HG03196 (cell line): ENCODE results near the gene SIK3.
"Not testable (repeated sequence)": the region's sequence is repeated elsewhere in the genome, so short reads cannot be mapped to it uniquely, and the experiment has no call there.

Experiments used
- ATAC-seq: cut with Tn5 transposase; IDR thresholded peaks from one replicate; pipeline ENCODE4 v1.9.1; 2021; ENCODE audit not compliant: unreplicated experiment

The SIK3 gene

DNA sequence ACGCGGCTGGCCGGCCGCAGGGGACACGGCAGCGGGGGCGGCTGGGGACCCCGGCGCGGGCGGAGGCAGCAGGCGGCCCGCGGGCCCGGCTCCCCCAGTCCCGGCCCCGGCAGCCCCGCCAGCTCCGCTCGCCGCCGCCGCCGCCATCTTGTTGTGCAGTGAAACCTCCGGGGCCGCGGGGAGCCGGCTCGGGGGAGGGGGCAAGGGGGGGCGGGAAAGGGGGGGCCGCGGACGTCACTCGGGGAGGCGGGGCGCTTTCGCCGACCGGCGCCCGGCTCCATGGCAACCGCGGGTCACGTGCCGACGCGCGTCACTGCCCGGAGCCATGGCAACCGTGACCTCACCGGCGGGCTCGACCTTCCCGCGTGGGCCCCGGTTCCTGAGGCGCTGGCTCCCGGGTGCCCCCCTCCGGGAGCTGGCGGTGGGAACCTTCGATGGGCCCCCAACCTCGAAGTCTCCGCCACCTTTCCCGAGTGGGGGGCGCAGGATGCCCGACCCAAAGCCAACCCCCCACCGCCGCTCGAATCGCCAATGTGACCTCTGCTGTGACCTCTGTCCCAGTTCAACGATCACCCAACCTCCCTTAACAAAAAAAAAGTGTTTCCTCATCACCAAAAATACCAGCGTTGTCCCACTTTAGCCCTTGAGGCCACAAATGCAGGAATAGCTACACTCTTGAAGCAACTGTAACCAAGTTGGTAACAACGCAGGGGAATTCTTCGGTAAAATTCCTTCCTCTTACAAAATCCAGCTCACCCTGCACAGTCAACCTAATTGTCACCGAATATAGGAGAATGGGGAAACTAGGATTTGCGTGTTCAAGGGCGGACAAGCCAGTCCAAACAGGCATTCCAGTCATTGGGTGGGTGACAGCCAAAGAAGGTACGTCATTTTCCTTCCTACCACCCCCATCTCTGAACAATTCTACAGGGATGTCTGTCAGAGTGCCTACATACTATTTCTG lies at the start of gene SIK3:
TSS of gene SIK3 (minus strand) at position 160 of the 964 bp plus-strand sequence. CDS start at position 147, 13 bp downstream.
- ATAC-seq = peak; percentile 75

DNA sequence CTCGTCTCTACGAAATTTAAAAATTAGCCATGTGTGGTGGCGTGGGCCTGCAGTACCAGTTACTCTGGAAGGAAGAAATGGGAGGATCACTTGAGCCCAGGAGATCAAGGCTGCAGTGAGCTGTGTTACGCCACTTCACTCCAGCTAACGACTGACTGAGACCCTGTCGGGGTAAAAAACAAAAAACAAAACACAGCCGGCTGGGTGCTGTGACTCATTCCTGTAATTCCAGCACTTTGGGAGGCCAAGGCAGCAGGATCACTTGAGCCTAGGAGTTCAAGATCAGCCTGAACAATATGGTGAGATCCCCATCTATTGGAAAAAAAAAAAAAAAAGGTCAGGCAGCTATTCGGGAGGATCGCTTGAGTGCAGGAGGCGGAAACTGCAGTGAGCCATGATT lies 48.3 kb upstream of the SIK3 start:
- no peak for ATAC-seq

DNA sequence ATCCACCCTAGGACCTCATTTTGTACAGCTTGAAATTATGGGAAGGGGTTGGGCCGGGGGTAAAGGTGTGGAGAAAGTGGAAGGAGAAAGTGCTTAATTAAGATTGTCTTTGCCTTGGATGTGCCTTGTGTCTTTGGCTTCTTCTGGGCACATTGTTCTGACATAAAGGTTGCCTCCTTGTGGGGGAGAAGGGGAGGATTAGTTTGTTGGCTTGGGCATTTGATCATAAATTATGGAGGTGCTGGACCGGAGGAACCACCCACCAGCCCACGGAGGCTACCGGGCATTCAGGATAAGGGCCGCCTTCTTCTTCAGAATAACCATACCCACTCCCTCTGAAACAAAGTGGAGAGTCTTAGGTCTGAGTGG lies 47.1 kb upstream of the SIK3 start:
- no peak for ATAC-seq

DNA sequence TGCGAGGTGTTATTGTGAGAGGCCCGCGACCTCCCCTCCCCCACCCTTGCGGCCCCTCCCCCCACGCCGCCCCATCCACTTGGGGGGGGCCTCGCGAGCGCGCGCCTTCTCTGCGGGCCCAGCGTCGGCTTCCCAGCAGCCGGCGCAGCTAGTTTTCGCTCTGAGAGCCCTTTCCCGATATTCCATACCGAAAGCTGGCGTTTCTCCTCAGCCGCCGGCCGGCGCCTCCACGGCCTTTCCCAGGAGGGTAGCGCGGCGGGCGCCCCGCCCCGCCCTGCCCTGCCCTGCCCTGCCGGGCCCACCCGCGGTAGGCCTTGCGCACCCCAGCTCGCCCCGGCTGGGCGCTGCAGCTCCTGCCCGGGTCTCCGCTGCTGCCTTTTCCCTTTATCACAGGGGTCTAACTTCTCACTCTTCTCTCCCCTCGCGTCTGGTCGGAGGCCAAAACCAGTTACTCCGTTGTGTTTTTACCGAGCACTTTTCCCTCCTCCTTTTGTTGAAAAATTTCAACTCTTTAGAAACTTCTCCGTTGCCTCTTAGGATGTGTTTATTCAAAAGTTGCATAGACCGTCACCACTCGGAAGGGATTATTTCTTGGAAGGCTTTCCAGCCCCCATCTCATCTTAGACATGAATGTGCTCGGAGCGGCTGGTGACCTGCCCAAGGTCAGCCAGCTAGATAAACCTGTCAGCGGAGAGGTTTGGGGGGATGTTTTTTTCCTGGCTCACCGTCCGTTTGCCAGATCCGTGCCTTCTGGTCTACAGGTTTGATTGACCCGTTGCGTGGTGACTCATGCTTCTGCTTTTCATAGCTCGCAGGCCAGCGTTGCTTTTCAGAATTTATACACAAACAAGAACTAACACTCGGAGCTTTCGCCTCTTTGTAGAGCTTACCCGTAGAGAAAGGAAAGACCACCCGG lies 46.5 kb upstream of the SIK3 start:
- peak; percentile 40 for ATAC-seq

DNA sequence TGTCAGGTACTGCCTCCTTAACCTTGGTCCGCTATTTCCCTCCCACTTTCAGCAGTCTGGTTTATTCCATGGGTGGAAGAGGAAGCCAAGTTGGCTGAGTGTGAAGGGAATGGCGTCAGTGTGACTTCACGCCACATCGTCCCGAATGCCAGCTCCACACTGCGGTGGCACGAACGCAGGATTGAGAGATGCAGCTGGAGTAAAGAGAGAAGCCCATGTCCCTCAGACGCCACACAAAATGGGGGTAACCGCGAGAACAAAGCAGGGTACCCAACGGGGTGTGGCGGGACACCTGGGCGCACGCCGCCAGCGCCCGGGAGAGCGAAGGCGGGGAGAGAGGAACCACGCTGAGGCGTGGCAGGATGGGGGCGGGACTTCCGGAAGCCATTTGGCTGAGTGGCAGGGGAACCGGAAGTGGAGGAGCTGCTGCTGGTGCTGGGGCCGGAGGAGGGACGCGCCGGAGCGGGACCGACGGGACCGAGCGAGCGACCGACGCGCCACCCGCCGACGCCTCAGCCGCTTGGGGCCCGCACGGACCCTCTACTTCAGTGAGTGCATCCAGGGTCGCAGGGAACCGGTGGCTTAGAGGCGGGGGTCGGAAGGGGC lies 45.7 kb upstream of the SIK3 start, which contains the start of gene PAFAH1B2:
TSS of gene PAFAH1B2 (plus strand) at position 417 of the 606 bp plus-strand sequence. CDS start 8,161 bp downstream, outside the sequence.
- peak; percentile 96 for ATAC-seq

DNA sequence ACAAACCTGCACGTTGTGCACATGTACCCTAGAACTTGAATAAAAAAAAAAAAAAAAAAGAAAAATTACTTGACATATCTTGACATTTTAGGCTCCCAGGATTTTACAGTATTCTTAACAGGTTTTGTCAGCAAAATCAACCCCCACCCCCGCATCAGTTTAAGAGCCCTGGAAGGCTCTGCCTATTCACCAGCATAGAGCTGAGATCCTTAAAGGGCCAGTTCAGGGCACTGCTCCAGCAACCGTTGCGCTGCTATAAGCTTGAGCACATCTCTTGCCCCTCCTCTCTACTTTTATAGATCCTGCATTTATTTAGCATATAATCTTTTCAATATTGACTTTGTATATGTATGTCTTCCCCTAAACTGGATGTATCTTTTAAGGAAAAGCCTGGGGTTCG lies 45.2 kb upstream of the SIK3 start:
- no peak for ATAC-seq

DNA sequence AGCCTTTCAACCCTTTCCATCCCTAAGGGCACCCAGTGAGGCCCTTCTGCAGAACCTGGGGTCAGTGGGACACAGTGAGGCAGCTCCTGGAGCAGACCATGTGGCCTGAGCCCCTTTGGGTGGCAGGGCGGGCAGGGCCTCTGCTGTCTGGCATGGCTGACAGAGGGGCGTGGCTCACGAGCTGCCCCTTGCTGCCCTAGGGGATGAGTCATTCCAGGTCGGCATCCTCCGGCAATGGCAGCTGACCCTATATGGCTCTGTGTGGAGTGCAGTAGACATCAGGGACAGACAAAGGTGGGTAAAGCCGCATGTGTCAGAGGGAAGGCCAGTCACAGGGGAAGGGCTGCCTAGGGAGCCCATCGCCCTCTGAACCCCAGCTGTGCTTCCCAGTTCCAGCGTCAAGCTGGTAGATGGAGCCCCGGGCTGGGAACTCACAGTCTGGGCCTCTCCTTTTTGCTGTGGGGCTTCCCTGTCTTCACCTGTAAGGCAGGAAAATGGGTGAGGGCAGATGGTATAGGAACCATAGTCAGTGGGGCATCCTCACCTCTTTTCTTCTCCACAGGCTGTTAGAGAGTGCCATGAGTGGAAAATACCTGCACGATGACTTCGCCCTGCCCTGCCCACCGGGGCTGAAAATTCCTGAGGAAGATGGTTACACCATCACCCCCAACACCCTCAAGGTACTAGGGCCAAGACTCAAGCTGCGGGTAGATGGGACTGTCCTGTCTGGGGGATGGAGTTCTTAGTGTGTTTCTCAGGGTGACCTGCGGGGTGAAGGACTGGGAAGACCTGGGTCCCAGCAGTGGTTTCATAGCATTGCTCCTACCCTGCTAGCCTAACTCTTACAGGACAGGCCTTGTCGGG lies 39.2 kb upstream of the SIK3 start:
- not testable (repeated sequence) for ATAC-seq

DNA sequence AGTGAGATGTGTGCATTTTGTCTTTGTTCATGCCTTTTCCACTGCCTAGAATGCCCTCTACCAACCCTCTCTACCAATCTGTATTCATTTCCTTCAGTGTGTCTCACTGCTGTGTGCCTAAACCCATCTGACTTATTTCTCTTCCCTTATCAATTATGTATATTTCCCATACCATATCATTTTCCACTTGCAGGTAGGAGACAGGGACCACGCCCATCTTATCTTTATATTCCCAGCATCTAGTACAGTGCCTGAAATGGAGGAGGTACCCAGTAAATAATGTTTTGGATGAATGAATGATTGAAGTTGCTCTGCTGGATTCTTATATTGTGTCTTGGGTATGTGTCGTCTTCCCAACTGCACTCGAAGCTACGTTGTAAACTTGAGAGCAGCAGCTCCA lies 36.8 kb upstream of the SIK3 start:
- ATAC-seq = not testable (repeated sequence)

DNA sequence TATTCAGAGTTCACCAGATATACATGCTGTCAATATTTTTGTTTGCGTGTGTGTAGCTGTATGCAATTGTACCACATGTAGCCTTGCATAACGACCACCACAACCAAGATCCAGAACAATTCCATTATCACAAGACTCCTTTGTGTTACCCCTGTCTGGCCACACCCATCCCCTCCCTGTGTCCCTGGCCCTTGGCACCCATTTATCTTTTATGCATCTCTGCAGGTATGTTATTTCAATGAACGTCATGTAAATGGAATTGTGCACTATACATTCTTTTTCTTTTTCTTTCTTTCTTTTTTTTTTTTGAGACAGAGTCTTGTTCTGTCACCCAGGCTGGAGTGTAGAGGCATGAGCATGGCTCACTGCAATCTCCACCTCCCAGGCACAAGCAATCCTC lies 36.2 kb upstream of the SIK3 start:
- no peak for ATAC-seq

DNA sequence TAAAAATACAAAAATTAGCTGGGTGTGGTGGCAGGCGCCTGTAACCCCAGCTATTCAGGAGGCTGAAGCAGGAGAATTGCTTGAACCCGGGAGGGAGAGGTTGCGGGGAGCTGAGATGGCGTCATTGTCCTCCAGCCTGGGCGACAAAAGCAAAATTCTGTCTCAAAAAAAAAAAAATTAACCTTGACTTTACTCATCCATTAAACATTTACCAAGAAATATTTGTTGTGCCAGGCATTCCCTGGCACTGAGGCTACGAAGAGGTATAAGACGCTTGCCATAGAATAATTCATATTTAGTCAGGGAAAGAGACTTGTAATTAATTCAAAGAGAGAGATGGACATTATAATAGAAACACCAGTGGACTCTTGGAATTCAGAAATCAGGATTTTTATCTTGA lies 32.7 kb upstream of the SIK3 start:
- ATAC-seq = no peak

DNA sequence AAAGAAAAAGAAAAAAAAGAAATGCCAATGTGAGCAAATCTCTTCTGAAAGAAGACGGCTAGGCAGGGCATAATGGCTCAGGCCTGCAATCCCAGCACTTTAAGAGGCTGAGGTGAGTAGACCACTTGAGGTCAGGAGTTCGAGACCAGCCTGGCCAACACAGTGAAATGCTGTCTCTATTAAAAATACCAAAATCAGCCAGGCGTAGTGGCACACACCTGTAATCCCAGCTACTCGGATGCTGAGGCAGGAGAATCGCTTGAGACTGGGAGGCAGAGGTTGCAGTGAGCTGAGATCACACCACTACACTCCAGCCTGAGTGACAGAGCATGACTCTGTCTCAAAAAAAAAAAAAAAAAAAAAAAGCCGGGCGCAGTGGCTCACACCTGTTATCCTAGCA lies 32.2 kb upstream of the SIK3 start:
- ATAC-seq = not testable (repeated sequence)

DNA sequence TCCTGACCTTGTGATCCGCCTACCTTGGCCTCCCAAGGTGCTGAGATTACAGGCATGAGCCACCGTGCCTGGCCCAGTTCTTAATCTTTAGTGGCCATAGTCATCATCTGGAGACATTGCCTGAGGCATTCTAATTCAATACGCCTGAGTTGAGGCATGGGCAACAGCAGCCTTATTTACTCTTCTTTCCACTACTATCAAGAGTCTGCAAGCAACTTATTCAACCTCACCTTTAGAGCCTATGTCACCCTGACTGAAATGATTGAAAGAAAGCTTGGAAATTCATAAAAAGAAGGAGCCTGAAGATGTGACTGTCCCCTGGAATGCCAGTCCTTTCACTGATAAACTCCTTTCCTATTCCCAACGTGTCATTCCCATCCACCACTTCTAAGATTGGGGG lies 30.1 kb upstream of the SIK3 start:
- no peak for ATAC-seq

DNA sequence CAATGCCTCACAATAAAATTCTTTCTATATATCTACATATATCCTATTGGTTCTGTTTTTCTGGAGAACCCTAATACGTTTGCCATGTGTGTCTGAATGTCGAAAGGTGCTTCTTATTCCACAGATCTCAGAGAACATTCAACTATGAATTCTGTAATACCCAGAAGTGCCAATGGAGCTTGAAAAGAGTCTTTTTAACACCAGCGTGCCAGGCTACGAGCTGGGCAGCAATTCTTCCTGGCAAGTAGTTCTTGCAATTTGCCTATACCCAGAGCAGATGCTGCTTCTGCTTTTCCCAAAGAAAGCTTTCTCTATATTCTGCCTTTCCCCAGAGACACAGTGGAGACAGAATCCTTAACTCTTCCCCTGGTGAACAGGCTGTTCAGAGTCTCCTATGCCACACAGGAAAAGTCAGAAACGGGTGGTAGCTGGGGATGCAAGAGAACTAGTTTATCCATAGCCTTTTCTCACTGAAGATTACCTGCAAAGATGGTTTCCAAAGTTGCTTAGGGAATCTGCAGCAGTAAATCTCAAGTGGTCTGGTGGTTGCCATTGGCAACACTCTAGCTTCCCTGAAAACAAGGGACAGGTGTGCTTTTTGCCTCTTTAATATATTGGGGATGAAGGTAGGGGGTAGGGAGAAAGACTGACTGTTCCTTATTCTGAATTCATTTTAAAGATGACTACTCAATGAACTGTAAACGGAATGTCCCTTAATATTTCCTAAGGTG lies 29.1 kb upstream of the SIK3 start:
- ATAC-seq = no peak

DNA sequence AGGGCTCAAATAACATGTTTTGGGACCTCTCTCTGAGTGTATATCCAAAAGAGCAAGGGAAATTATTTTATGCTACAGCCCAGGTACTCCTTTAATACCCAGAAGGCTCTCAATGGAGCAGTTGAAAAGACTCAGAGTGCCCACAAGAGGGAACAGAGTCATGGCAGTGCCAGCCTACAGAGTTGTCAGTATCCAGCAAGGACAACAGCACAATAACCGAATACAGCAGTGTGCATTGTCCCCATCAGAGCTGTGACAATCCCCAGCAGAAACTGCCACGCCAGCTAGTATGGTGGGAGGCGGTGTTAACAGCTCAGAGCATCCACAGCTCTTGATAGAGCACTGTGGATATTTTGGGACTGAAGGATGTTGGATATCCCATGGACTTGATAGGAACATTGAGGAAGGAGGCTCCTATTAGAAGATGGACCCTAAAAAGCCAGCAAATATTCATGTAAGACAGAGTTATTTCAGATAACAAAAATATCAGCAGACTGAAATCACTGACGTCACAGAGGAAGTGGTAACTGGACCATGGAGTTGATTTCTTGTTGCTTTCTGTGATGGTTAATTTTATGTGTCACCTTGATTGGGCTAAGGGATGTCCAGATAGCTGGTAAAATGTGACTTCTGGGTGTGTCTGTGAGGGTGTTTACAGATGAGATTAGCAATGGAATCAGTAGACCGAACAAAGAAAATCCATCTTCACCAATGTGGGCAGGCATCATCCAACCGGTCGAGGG lies 28.2 kb upstream of the SIK3 start:
- no peak for ATAC-seq

DNA sequence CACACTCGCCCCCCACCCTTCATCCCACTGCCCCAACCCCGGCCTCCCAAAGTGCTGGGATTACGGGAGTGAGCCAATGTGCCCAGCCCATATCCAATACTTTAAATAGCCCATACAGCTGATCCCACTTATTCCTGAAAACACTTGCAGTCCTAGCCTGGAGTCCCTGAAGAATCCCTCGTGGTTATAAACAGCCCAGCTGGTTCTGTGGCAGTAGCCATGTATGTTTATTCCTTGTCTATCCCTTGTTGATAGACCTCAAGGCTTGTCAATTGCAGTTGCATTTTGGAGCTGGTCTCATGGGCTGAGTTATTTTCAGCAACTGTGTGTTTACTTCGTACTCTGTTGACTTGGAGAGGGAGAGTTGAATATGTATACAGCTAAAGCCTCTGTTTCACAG lies 24.3 kb upstream of the SIK3 start:
- no peak for ATAC-seq

DNA sequence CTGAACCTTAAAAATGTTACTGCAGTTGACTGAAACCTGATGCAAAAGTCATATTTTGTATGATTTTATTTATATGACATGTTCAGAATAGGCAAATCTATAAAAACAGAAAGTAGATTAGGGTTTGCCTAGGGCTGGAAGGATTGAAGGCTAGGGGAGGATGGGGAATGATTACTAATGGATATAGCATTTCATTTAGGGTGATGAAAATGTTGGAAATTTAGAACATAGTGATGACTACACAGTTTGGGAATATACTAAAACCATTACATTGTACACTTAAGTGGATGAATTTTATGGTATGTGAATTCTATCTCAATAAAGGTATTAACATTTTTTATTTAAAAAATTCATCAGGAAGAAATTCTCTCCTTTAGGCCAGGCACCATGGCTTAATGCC lies 22.9 kb upstream of the SIK3 start:
- no peak for ATAC-seq

DNA sequence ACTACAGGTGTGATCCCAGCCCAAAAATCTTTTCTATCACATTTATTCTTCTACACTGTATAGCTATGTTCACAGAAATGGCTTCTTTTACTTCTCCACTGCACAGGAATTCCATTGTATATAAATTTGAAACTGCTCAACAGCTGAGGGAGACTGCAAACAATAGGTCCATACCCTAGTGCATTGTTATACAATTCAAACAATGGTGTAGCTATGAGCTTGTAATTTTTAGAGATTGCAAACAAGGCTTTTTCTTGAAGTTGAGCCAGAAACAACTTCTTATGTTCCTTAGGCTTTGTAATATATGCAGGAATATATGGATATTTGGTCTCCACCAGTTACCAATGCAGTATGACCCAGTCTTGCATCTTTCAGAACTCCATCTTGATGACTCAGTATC lies 19.5 kb upstream of the SIK3 start:
- ATAC-seq = no peak

DNA sequence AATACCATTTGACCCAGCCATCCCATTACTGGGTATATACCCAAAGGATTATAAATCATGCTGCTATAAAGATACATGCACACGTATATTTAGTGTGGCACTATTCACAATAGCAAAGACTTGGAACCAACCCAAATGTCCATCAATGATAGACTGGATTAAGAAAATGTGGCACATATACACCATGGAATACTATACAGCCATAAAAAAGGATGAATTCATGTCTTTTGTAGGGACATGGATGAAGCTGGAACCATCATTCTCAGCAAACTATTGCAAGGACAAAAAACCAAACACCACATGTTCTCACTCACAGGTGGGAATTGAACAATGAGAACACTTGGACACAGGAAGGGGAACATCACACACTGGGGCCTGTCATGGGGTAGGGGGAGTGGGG lies 14.7 kb upstream of the SIK3 start:
- ATAC-seq = not testable (repeated sequence)

DNA sequence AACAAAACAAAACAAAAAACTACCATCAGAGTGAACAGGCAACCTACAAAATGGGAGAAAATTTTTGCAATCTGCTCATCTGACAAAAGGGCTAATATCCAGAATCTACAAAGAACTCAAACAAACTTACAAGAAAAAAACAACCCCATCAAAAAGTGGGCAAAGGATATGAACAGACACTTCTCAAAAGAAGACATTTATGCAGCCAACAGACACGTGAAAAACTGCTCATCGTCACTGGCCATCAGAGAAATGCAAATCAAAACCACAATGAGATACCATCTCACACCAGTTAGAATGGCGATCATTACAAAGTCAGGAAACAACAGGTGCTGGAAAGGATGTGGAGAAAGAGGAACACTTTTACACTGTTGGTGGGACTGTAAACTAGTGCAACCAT lies 14.3 kb upstream of the SIK3 start:
- ATAC-seq = not testable (repeated sequence)
